ENCODE measurements around the gene DEPDC1.
A peak's percentile ranks its signal among the peaks of the same experiment; 100 is the strongest.

DEPDC1 gene

DNA sequence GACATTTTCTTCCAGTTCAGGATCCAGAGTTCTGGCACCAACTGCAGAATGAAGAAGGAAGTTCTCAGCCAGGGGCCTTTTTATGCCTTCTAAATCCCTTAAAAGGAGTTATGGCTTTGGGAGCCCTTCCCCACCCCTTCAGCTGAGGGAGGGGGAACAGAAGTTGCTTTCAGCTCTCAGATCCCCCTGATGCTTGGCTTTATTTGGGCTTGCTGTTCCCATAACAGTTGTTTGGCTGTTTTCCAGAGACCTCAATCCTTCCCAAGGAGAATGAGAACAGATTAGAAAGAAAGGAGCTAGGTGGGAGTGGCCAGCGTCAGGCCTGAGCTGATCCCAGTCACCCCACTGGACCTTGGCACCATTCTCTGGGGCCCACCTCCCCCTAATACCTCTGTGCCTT is 47.0 kb downstream of the DEPDC1 start, which contains the start of gene RPE65:
Gene RPE65, minus strand, starts transcription at position 54 of the 400 bp plus-strand sequence. Its CDS starts 49 bp downstream, at position 5.
- in situ Hi-C loops (cut with MboI; ENCODE audit: low sequenced_read_pairs, unreplicated experiment) = no loop called here
- TF ChIP-seq, protein P1, sequence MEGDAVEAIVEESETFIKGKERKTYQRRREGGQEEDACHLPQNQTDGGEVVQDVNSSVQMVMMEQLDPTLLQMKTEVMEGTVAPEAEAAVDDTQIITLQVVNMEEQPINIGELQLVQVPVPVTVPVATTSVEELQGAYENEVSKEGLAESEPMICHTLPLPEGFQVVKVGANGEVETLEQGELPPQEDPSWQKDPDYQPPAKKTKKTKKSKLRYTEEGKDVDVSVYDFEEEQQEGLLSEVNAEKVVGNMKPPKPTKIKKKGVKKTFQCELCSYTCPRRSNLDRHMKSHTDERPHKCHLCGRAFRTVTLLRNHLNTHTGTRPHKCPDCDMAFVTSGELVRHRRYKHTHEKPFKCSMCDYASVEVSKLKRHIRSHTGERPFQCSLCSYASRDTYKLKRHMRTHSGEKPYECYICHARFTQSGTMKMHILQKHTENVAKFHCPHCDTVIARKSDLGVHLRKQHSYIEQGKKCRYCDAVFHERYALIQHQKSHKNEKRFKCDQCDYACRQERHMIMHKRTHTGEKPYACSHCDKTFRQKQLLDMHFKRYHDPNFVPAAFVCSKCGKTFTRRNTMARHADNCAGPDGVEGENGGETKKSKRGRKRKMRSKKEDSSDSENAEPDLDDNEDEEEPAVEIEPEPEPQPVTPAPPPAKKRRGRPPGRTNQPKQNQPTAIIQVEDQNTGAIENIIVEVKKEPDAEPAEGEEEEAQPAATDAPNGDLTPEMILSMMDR (IDR thresholded peaks at IDR 0.05; ENCODE audit: borderline replicate concordance, control extremely low read depth, extremely low read depth, insufficient read depth, missing control alignments) = no peak
- no peak for DNase-seq (ENCODE audit: low spot score)

DNA sequence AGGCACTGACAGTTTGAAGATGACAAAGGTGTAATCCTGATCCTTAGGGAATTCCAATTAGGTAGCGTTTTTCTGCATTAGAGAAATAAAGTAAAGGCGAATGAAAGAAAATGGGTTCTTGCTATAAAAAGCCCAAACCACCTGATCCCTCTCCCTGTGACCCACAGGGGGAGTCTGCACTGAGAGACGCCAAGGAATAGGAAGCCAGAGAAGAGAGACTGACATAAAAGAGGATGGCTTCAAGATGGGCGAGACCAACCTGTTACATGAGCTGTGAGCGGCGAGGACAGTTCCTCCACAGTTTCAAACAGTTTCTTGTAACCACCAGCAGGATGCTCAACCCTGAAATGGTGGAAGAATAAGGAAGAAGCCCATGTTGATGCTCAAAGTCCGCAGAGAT is 48.5 kb downstream of the DEPDC1 start:
- in situ Hi-C loops (cut with MboI; ENCODE audit: low sequenced_read_pairs, unreplicated experiment) = no loop called here
- TF ChIP-seq, protein P1 (IDR thresholded peaks at IDR 0.05; ENCODE audit: borderline replicate concordance, control extremely low read depth, extremely low read depth, insufficient read depth, missing control alignments) = no peak
- DNase-seq (ENCODE audit: low spot score) = no peak

DNA sequence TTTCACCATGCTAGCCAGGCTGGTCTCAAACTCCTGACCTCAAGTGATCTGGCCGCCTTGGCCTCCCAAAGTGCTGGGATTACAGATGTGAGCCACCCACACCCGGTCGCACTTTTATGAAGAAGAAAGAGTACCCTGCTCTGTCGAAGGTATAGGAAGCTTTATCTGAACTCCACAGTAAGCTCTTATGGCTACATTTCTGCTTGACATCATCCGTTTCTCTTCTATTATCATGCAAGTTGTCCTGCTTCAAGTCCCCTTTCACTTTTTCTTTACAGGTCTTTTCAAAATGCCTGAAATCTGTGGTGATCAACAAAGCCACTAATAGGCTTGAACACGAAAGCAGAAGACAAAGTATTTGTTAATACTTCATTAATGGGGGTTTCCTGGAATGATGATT is 51.2 kb downstream of the DEPDC1 start:
- in situ Hi-C loops (cut with MboI; ENCODE audit: low sequenced_read_pairs, unreplicated experiment) = no loop called here
- no peak for DNase-seq (ENCODE audit: low spot score)
- TF ChIP-seq, protein P1 (IDR thresholded peaks at IDR 0.05; ENCODE audit: borderline replicate concordance, control extremely low read depth, extremely low read depth, insufficient read depth, missing control alignments) = no peak

DNA sequence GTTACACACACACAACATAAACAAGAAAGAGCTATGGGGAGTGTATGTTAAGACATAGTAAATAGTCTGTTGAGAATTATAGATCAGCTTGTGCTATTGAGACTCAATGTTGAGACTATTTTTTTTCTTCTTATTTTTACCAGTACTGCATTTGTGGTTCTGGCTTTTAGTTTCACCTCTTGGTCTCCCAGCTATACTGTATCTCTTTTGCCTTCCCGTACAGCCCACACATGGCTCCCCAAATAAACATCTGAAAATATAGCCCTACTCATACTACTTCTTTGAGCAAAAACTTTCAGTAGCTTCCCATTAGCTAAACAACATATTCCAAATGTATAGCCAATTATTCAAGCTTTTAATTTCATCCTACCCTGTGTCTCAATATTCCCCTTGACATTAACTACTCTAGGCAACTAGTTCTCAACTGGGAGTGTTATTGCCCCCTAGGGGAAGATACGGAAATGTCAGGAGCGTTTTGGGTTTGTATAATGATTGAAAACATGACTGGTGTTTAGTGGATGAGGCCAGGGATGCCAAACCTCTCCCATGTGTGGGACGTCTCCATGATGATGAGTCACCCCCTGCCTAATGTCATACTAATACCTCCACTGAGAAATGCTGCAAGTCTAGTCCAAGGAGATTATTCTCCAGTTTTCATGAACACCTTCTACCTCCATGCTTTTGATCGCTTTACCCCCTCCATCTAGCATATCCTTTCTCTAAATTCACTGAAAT is 53.9 kb downstream of the DEPDC1 start:
- peak; percentile 39 for DNase-seq (ENCODE audit: low spot score)
- in situ Hi-C loops (cut with MboI; ENCODE audit: low sequenced_read_pairs, unreplicated experiment) = no loop called here
- TF ChIP-seq, protein P1 (IDR thresholded peaks at IDR 0.05; ENCODE audit: borderline replicate concordance, control extremely low read depth, extremely low read depth, insufficient read depth, missing control alignments) = peak; percentile 57

DNA sequence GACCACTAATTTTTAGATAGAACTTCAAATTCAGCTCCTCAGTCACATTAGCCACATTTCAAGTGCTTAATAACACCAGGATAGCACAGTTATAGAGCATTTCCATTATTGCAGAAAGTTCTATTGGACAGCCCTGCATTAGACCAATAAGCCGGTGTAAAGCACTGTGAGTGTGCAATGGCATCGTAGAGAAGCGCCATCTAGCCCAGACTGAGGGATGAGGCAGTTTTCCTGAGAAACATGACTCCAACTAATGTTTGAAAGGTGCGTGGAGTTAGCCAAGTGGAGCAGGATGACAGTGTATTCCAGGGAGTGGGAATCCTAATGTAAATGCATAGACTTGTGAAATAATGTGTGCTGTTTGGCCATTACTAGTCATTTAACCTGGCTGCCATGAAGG is 54.9 kb downstream of the DEPDC1 start:
- DNase-seq (ENCODE audit: low spot score) = no peak
- in situ Hi-C loops (cut with MboI; ENCODE audit: low sequenced_read_pairs, unreplicated experiment) = no loop called here

DNA sequence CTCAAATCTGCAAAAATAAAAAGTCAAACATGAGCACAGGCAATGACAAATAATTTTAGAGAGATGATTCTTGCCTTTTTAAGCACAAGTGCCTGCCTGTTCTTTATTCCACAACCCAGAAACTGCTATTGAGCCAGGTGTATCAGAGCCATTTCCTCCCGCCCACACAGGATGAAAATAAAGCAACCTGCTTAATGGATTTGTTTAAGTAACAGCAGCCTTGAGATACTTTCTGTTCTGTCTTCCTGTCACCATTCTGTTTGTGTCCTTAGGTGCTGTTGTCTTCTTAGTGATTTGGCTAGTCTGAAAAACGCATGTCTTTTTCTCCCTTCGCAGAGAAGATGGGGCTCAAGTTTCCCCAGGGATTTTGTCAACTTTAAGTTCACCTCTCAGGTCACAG is 58.6 kb downstream of the DEPDC1 start:
- TF ChIP-seq, protein P1 (IDR thresholded peaks at IDR 0.05; ENCODE audit: borderline replicate concordance, control extremely low read depth, extremely low read depth, insufficient read depth, missing control alignments) = no peak
- DNase-seq (ENCODE audit: low spot score) = no peak
- in situ Hi-C loops (cut with MboI; ENCODE audit: low sequenced_read_pairs, unreplicated experiment) = no loop called here

More for the DNA sequence above, 54.9 kb downstream of the DEPDC1 start:
- TF ChIP-seq, protein P1 (IDR thresholded peaks at IDR 0.05; ENCODE audit: borderline replicate concordance, control extremely low read depth, extremely low read depth, insufficient read depth, missing control alignments) = no peak

Data from GM13976 (cell line).